CD4-positive, alpha-beta T cell (primary cell): Measurements from ENCODE around the gene CLDN6. TPM values are rescaled to one million over a fixed set of nuclear protein-coding genes. Genes with fewer than 3 reads are reported as not detected.

ENCODE experiments used
- ATAC-seq: fragments of 200-7000 bp; cut with Tn5 transposase; one replicate; pipeline ENCODE4 v1.10.0; 2022; ENCODE audit warnings: mild to moderate bottlenecking; ENCODE audit not compliant: poor library complexity
- CTCF ChIA-PET: fragments of 350-600 bp; sonication (Branson Sonifier 250); formaldehyde crosslinking; loops from one replicate; lab custom pipeline; 2021; ENCODE audit warnings: antibody characterized with exemption, inconsistent platforms; lab: Charles Lee
- POLR2A ChIA-PET: fragments of 350-600 bp; sonication (Branson Sonifier 250); formaldehyde crosslinking; loops from one replicate; lab custom pipeline; 2021; ENCODE audit warnings: antibody characterized with exemption, inconsistent platforms; lab: Charles Lee
- DNase-seq, 14 experiments: peaks; one replicate each; pipeline ENCODE4 v3.0.0-alpha.2; 2013 to 2020; ENCODE audit warnings: mixed read lengths in 2 of 14
- H3K27ac ChIP-seq, 2 donors: one replicate each; pipeline versions ENCODE4 v1.5.1 to v1.7.0; 2013; ENCODE audit warnings: low read length in 2 of 2, low read depth in 1 of 2, mild to moderate bottlenecking in 1 of 2
- H3K27me3 ChIP-seq, 2 experiments: 1 replicate in 1 of 2; 2 replicates in 1 of 2; pipeline versions ENCODE4 v1.6.1 to v1.7.0; 2013; ENCODE audit warnings: low read length in 2 of 2, control low read depth in 1 of 2, mild to moderate bottlenecking in 1 of 2, moderate library complexity in 1 of 2; ENCODE audit not compliant: insufficient read depth in 2 of 2, control insufficient read depth in 1 of 2
- H3K36me3 ChIP-seq: one replicate; pipeline ENCODE4 v1.6.1; 2013; ENCODE audit warnings: low read length, control low read depth; ENCODE audit not compliant: insufficient read depth
- H3K4me1 ChIP-seq: one replicate; pipeline ENCODE4 v1.6.1; 2013; ENCODE audit warnings: low read length, control low read depth; ENCODE audit not compliant: insufficient read depth
- H3K4me3 ChIP-seq: one replicate; pipeline ENCODE4 v1.5.1; 2013; ENCODE audit warnings: mild to moderate bottlenecking, low read length, moderate library complexity
- H3K9me3 ChIP-seq, 2 experiments: 1 replicate in 1 of 2; 2 replicates in 1 of 2; pipeline versions ENCODE4 v1.6.1 to v1.7.0; 2013; ENCODE audit warnings: low read length in 2 of 2, mild to moderate bottlenecking in 2 of 2, control low read depth in 1 of 2, moderate library complexity in 1 of 2; ENCODE audit not compliant: control insufficient read depth in 1 of 2, insufficient read depth in 1 of 2
- H3K27ac Mint-ChIP-seq: one replicate; pipeline ENCODE4 v1.8.0; 2020; ENCODE audit warnings: mixed read lengths
- H3K27me3 Mint-ChIP-seq: one replicate; pipeline ENCODE4 v1.8.0; 2021; ENCODE audit warnings: mixed read lengths
- H3K36me3 Mint-ChIP-seq: one replicate; pipeline ENCODE4 v1.8.0; 2021; ENCODE audit warnings: low read depth, mixed read lengths
- H3K4me1 Mint-ChIP-seq: one replicate; pipeline ENCODE4 v1.8.0; 2021; ENCODE audit warnings: low read depth, mixed read lengths
- H3K4me3 Mint-ChIP-seq: one replicate; pipeline ENCODE4 v1.8.0; 2020; ENCODE audit warnings: mild to moderate bottlenecking, mixed read lengths
- H3K9me3 Mint-ChIP-seq: one replicate; pipeline ENCODE4 v1.8.0; 2020; ENCODE audit warnings: mixed read lengths
- intact Hi-C, 2 experiments: fragments of 100-400 bp; cut with DNase I in 1 of 2; cut with micrococcal nuclease in 1 of 2; formaldehyde crosslinking; loops; one replicate each; pipeline versions ENCODE4 v1.15.1 to v1.9.0; 2023 to 2025; cut with DNase I, micrococcal nuclease
- total RNA-seq, 174 experiments: library from RNA in 2 of 174; stranded (reverse) in 2 of 174; gene quantifications; one replicate each; pipeline ENCODE4 v1.2.3 and lab custom pipeline; 2021 to 2026
- TF ChIP-seq, protein P1 (sequence below): fragments of 200-600 bp; IDR thresholded peaks from one replicate; pipeline ENCODE4 v1.8.0; 2022; ENCODE audit warnings: antibody characterized with exemption, mild to moderate bottlenecking

Gene CLDN6
- total RNA-seq, 2 experiments from 2014 or later, result not detected

DNA sequence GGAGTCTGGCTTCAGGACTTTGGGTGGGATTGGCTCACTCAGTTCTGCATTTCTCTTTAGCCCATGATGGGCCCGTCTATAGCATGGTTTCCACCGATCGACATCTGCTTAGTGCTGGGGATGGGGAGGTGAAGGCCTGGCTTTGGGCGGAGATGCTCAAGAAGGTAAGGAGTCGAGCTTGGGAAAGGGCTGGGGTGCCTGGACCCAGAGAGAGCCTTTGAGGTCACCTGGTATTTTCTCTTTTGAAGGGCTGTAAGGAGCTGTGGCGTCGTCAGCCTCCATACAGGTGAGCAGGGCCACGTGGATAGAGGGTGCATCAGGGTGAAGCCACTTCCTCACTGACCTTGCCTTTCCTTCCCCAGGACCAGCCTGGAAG, 8.0 kb upstream of the CLDN6 start:
- H3K4me3 ChIP-seq, result no peak overlapping the region
- Mint-ChIP-seq H3K27me3 (peaks cover 15% of the 10 kb centered on the region), H3K4me3 (no peak overlapping the region), H3K27ac (no peak overlapping the region), H3K4me1 (peaks cover 53% of the 10 kb centered on the region), H3K36me3 (peaks cover 22% of the 10 kb centered on the region), H3K9me3 (no peaks in the 10 kb centered on the region)
- peaks cover 20% of the 10 kb centered on the region for H3K36me3 ChIP-seq
- ChIA-PET CTCF (interaction anchor here (1.8 to 9.0 kb wide), 2 partner anchors 20 to 33 kb away, joined by 3 to 181 read pairs; no protein-coding TSS in a partner anchor), POLR2A (no interaction called here)
- peaks cover 75% of the 10 kb centered on the region for H3K4me1 ChIP-seq
- H3K27ac ChIP-seq, result no peak overlapping the region
- peaks cover 0 to 4% of the 10 kb centered on the region in 2 experiments for H3K9me3 ChIP-seq
- ATAC-seq (no peak), DNase-seq (peak in 1 of 14 experiments; percentile 36)
- intact Hi-C loops, result loop anchor here in 1 of 2 experiments (10.0 kb wide), 1 partner anchor 429 kb away; no protein-coding TSS in a partner anchor
- H3K27me3 ChIP-seq, result peaks cover 14 to 20% of the 10 kb centered on the region in 2 experiments
- TF ChIP-seq, protein P1, sequence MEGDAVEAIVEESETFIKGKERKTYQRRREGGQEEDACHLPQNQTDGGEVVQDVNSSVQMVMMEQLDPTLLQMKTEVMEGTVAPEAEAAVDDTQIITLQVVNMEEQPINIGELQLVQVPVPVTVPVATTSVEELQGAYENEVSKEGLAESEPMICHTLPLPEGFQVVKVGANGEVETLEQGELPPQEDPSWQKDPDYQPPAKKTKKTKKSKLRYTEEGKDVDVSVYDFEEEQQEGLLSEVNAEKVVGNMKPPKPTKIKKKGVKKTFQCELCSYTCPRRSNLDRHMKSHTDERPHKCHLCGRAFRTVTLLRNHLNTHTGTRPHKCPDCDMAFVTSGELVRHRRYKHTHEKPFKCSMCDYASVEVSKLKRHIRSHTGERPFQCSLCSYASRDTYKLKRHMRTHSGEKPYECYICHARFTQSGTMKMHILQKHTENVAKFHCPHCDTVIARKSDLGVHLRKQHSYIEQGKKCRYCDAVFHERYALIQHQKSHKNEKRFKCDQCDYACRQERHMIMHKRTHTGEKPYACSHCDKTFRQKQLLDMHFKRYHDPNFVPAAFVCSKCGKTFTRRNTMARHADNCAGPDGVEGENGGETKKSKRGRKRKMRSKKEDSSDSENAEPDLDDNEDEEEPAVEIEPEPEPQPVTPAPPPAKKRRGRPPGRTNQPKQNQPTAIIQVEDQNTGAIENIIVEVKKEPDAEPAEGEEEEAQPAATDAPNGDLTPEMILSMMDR, result no peak

DNA sequence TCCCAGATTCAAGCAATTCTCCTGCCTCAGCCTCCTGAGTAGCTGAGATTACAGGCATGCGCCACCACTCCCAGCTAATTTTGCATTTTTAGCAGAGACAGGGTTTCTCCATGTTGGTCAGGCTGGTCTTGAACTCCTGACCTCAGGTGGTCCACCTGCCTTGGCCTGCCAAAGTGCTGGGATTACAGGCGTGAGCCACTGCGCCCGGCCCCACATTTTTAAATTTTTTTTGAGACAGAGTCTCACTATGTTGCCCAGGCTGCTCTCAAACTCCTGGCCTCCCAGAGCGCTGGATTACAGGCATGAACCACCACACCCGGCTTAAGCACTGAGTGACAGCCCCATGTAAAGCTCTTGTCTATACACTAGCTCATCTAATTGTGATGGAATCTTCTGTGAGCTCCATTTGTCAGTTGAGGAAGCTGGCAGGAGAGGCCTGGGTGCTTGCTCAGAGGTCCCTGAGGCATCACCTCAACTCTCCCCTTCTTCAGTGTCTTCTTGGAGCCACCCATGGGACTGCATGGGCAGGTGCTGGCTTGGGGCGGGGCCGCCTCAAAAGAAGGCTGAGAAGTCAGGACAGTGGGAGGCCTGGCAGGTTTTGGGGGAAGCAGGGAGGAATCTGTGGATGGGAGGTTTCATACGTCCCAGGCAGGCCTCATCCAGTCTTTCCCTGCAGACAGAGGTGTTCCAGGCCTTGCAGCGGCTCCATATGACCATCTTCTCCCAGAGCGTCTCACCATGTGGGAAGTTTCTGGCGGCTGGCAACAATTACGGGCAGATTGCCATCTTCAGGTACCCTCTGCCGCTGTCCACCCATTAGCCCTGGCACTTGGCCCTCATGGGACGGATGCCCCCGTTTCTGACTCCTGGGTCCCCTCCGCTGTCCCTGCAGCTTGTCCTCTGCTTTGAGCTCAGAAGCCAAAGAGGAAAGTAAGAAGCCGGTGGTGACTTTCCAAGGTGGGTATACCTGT, 7.3 kb upstream of the CLDN6 start:
- H3K36me3 ChIP-seq, result peaks cover 20% of the 10 kb centered on the region
- Mint-ChIP-seq H3K4me3 (peak overlapping the region; percentile 11), H3K4me1 (peaks cover 58% of the 10 kb centered on the region), H3K9me3 (no peaks in the 10 kb centered on the region), H3K27ac (no peak overlapping the region), H3K36me3 (peaks cover 22% of the 10 kb centered on the region), H3K27me3 (peaks cover 15% of the 10 kb centered on the region)
- H3K27ac ChIP-seq, result no peak overlapping the region
- no peak overlapping the region for H3K4me3 ChIP-seq
- peaks cover 8 to 15% of the 10 kb centered on the region in 2 experiments for H3K27me3 ChIP-seq
- intact Hi-C loops, result loop anchor here in 1 of 2 experiments (10.0 kb wide), 1 partner anchor 429 kb away; no protein-coding TSS in a partner anchor
- CTCF ChIA-PET, result interaction anchor here (1.2 to 9.0 kb wide), 4 partner anchors 20 to 157 kb away, joined by 3 to 181 read pairs (median 5); no protein-coding TSS in a partner anchor
- DNase-seq, result peak in 1 of 14 experiments; percentile 39
- H3K4me1 ChIP-seq, result peaks cover 80% of the 10 kb centered on the region
- TF ChIP-seq, protein P1, result no peak
- H3K9me3 ChIP-seq, result peaks cover 0 to 4% of the 10 kb centered on the region in 2 experiments
- POLR2A ChIA-PET, result interaction anchor here (0.6 to 1.4 kb wide), 2 partner anchors 22 to 1062 kb away, joined by 3 to 5 read pairs; no protein-coding TSS in a partner anchor
- no peak for ATAC-seq
